ENCODE data around the gene SORCS1. TPM values are rescaled to one million over a fixed set of nuclear protein-coding genes. Genes with fewer than 3 reads are reported as not detected.

SORCS1 gene
- total RNA-seq, 2 experiments from 2014 or later = not detected

- Mint-ChIP-seq H3K4me1 (ENCODE audit: low read depth) (no peaks in the 10 kb centered on the region), H3K4me3 (no peak overlapping the region), H3K9me3 (peaks cover 2% of the 10 kb centered on the region), H3K27ac (no peak overlapping the region), H3K27me3 (no peaks in the 10 kb centered on the region), H3K36me3 (ENCODE audit: low read depth) (no peaks in the 10 kb centered on the region)
- intact Hi-C loops (cut with micrococcal nuclease) = no loop called here
- ChIA-PET CTCF (no interaction called here), POLR2A (no interaction called here)
- TF ChIP-seq CTCF (IDR thresholded peaks at IDR 0.05) = no peak
- DNase-seq (no peak), ATAC-seq (no peak)
Observed at GRCh38 chr10:107067843-107068242, 96.7 kb downstream of the SORCS1 start.

DNA sequence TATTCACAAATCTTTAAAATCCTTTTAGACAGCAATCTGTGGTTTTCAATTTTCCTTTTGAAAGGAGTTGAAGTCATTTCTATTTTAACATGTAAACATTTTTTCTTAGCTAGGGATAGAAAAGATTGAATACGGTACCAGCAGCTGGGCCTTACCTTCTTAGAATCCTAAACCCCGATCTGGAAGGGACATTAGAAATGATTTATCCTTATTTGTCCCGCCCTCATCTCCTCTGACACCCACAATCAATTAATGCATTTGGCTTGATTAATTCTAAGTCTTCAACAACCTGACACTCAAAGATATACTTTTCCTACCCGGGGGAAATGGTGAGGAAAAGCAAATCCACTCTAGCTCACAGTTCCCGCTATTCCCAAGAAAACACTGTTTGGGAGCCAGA, 100.4 kb downstream of the SORCS1 start:
- Mint-ChIP-seq H3K36me3 (ENCODE audit: low read depth) (no peaks in the 10 kb centered on the region), H3K27ac (no peak overlapping the region), H3K4me3 (no peak overlapping the region), H3K4me1 (ENCODE audit: low read depth) (no peaks in the 10 kb centered on the region), H3K9me3 (no peaks in the 10 kb centered on the region), H3K27me3 (no peaks in the 10 kb centered on the region)
- CTCF ChIA-PET = no interaction called here
- DNase-seq = no peak
- intact Hi-C loops (cut with micrococcal nuclease) = no loop called here
- no peak for ATAC-seq
- POLR2A ChIA-PET = no interaction called here
- TF ChIP-seq CTCF (IDR thresholded peaks at IDR 0.05) = no peak

- POLR2A ChIA-PET = no interaction called here
Observed at GRCh38 chr10:107059872-107060271, 104.6 kb downstream of the SORCS1 start.

GRCh38 chr10:107059068-107059804, 105.3 kb downstream of the SORCS1 start:
- DNase-seq (no peak), ATAC-seq (no peak)
- TF ChIP-seq CTCF (IDR thresholded peaks at IDR 0.05) = no peak
- H3K27me3 Mint-ChIP-seq = no peaks in the 10 kb centered on the region
- CTCF ChIA-PET = no interaction called here
- no peaks in the 10 kb centered on the region for H3K36me3 Mint-ChIP-seq (ENCODE audit: low read depth)
- intact Hi-C loops (cut with micrococcal nuclease) = no loop called here
- H3K27ac Mint-ChIP-seq = no peak overlapping the region
- no peaks in the 10 kb centered on the region for H3K4me1 Mint-ChIP-seq (ENCODE audit: low read depth)
- no peaks in the 10 kb centered on the region for H3K9me3 Mint-ChIP-seq
- H3K4me3 Mint-ChIP-seq = no peak overlapping the region
- POLR2A ChIA-PET = no interaction called here

More at GRCh38 chr10:107059872-107060271, 104.6 kb downstream of the SORCS1 start:
- CTCF ChIA-PET = no interaction called here
- Mint-ChIP-seq H3K9me3 (no peaks in the 10 kb centered on the region), H3K27ac (no peak overlapping the region), H3K4me3 (no peak overlapping the region), H3K36me3 (ENCODE audit: low read depth) (no peaks in the 10 kb centered on the region), H3K27me3 (no peaks in the 10 kb centered on the region), H3K4me1 (ENCODE audit: low read depth) (no peaks in the 10 kb centered on the region)
- ATAC-seq (no peak), DNase-seq (no peak)
- TF ChIP-seq CTCF (IDR thresholded peaks at IDR 0.05) = no peak
- intact Hi-C loops (cut with micrococcal nuclease) = no loop called here

- intact Hi-C loops (cut with micrococcal nuclease) = no loop called here
- no peak overlapping the region for H3K4me3 Mint-ChIP-seq
- DNase-seq (no peak), ATAC-seq (no peak)
- POLR2A ChIA-PET = no interaction called here
- no peaks in the 10 kb centered on the region for H3K9me3 Mint-ChIP-seq
- no peak overlapping the region for H3K27ac Mint-ChIP-seq
- H3K4me1 Mint-ChIP-seq (ENCODE audit: low read depth) = no peaks in the 10 kb centered on the region
- H3K27me3 Mint-ChIP-seq = no peaks in the 10 kb centered on the region
- H3K36me3 Mint-ChIP-seq (ENCODE audit: low read depth) = no peaks in the 10 kb centered on the region
- no peak for TF ChIP-seq CTCF (IDR thresholded peaks at IDR 0.05)
- CTCF ChIA-PET = no interaction called here
Observed at GRCh38 chr10:107058331-107058730, 106.2 kb downstream of the SORCS1 start.

Data from activated CD8-positive, alpha-beta T cell treated with anti-CD3 and anti-CD28 coated beads for 36 hours (primary cell).